C4-2B (cell line): ENCODE measurements around the gene TAS2R40.

Experiments
- ZFX ChIP-seq: fragments of 450-650 bp; IDR thresholded peaks from 2 replicates; pipeline ENCODE4 v1.6.1; 2017
- TF ChIP-seq, protein P1 (sequence below): fragments of 450-650 bp; conservative IDR thresholded peaks from 2 replicates; pipeline ENCODE4 v1.5.1; 2017; ENCODE audit warnings: mild to moderate bottlenecking

DNA sequence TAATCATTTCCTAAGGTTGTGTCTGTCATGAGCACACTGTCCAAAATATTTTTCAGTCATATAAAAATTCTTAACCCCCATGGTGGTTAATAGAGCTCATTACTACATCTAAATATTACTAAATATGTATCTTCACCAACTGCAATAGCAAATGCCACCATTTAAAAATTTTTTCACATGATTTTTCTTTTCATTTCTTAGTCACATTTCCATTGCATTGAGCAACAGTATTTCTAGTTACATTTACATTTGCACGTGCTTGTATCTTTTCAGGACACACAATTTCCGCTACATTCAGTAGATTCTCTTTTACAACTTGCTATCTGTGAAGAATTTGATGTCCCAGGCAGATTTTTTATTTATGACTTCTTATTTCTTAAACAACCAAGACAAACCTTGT lies 5.2 kb upstream of the TAS2R40 start:
- TF ChIP-seq, protein P1, sequence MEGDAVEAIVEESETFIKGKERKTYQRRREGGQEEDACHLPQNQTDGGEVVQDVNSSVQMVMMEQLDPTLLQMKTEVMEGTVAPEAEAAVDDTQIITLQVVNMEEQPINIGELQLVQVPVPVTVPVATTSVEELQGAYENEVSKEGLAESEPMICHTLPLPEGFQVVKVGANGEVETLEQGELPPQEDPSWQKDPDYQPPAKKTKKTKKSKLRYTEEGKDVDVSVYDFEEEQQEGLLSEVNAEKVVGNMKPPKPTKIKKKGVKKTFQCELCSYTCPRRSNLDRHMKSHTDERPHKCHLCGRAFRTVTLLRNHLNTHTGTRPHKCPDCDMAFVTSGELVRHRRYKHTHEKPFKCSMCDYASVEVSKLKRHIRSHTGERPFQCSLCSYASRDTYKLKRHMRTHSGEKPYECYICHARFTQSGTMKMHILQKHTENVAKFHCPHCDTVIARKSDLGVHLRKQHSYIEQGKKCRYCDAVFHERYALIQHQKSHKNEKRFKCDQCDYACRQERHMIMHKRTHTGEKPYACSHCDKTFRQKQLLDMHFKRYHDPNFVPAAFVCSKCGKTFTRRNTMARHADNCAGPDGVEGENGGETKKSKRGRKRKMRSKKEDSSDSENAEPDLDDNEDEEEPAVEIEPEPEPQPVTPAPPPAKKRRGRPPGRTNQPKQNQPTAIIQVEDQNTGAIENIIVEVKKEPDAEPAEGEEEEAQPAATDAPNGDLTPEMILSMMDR = no peak
- no peak for TF ChIP-seq ZFX
